GM19351 (cell line): ENCODE results near the gene OPCML.

ENCODE experiments used
- ATAC-seq: cut with Tn5 transposase; IDR thresholded peaks from one replicate; pipeline ENCODE4 v1.9.1; 2021; ENCODE audit warnings: mild to moderate bottlenecking, moderate library complexity; ENCODE audit not compliant: unreplicated experiment

Gene OPCML

DNA sequence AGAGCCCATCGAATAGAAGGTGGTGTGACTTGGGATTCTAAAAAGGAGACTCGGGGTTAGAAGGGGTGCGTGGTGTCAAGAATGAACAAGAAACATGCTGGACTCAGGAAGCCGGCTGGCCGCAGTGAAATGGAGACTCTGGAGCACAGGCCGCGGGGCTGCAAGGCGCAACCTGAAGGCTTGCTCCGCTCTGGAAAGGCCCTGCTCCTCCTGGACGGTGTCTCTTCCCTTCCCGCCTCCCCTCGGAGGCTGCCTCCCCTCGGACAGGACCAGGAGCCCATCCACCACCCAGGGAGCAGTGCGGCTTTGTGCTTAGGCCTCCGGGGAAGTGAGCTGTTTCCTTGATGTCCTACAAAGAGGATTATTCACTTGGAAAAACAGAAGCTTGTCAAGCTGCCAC lies 170.1 kb downstream of the OPCML start:
- ATAC-seq: no peak

DNA sequence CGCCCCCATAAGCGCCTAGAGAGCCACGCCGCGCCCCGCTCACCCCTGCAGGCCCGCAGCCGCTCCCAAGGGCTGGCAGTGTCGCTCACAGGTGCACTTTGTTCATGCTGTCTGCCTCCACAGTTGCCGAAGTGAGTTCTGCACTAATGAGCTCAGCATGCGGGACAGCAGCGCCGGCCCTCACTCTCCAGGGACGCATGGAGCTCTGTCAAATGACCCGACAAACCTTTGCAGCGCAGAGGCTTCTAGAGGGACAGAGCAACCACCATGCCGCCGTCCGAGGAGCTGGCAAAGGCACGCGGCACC lies 170.7 kb downstream of the OPCML start:
- no peak for ATAC-seq

DNA sequence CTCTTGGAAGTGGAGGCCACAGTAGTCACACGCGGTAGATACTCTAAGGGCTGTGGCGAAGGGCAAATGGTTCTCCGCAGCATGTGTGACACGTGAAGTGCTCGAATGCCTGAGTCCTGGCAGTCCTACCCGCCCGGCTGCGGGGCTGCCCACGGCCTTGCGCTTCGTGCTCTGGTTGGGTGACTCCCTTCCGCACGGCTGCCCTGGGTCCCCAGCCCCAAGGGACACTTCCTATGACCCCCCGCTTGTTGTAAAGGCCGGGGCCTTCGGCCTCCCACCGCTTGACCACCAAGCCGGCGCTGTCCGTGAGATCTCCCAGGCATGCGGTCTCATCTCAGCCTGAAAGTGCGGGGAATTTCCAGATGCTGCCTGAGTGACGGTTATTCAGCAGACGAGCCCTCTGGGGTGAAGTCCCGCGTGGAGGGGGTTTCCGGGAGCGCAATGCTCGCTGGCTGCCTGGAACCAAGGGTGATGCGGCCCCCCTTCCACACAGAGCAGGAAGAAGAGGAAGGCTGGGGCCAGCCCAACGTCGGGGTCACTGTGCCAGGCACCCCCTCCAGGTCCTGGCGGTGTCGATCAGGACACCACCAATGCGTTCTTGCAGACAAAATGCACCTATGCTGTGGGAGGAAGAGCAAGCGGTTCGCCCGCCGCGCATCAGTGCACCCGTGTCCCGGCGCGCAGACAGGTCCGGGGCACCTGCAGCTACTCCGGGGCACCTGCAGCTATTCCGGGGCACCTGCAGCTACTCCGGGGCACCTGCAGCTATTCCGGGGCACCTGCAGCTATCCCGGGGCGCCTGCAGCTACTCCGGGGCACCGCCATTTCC lies 171.2 kb downstream of the OPCML start:
- no peak for ATAC-seq

DNA sequence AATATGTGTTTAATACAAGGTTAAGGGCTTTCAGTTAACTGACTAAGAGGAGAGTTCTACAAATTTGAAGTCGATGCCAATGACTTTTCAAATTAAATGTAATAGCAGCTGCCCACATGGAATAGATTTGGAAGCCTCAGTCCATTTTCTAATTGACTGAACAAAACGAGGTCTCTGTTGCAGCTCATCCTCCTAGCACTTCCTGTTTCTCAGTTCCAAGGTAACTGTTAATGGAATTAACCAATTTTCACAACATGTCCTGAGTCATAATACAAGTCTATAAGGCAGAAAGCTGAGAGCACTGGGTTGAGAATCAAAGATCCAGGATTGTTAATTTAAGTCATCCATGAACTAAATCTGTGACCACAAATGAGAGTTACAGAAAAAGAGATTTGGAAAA lies 177.2 kb downstream of the OPCML start:
- ATAC-seq: no peak

DNA sequence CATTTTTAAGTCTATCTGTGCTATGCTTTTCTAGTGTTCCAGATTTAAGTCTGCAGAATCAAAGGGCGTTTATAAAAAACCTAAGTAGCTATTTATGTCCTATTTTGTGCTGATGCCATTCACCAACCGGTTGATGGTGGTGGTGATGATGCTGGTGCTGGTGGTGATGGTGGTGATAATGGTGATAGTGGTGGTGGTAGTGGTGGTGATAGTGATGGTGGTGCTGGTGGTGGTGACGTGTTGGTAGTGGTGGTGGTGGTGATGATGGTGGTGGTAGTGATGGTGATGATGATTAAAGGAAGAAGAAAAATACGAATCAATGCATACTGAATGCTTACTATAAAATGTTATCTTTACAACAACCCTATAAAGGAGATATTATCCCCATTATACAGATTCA lies 178.2 kb downstream of the OPCML start:
- ATAC-seq: no peak

DNA sequence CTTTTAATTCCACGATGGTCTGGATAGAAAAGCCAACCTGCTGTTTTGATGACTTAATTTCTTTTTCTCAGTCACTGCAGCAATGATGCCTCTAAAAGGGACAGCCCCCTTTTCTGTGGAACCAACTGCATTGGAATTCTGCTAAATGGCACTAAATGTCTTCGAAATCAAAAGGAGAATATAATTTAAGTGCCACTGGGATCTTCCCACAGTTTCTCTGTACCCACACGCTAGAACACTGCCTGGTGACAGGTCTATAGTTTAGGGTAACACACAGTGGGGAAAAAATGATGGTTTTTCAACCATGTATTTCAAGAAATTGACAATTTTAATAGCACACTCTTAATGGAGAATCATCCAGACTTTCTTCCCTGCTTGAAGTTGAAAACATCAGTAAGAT lies 182.3 kb downstream of the OPCML start:
- ATAC-seq: no peak

DNA sequence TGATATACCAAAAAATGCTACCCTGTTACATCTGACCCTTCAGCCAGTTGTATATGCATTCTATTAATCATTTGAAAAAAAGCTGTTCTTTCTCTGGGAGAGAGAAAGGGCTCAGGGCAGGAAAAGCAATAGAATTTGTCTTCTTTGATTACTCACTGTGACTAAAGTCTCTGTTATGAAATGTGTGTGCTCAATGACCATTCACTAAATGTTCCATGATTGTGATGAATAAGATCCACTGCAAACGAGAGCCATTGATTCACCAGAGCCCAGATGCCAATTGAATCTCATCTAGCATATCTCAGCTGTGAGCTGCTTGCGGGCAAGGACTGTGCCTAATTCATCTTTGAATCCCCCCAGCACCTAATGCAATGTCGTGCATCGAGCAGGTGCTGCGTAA lies 184.3 kb downstream of the OPCML start:
- no peak for ATAC-seq

DNA sequence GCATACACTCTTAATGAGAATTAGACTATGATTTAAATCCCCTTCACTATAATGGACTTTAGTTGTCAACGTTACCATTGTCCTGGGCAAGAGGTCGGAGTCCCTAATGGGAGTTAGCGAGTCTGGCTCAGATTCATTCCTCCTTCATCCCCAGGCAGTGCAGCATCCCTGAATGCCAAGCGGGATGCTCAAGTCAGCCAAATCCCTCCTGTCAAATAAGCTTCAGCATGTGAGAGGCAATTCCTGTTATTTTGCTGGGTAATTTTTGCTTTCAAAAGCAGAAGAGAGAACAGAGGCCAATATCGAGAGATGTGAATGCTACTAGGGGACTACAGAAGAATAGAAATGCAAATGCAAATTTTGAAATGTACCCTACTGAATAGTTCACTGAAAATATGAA lies 186.2 kb downstream of the OPCML start:
- ATAC-seq: no peak

DNA sequence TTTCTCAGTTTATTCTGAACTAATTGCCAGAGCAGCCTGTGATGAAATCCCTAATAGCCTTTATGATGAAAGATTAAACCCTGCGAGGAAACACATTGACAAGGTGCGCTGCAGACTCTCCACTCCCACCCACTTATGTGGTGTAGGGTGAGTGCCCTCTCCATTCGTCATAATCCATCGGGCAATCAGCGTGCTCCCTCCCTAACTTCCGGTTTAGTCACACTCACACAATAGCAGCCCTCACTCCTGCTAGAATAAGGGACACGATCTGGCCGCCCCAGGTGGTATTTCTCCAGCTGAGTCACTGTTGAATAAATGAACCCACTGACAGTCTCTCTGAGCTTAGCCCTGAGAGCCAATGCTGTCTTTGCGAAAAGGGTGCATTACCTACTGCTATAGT lies 188.3 kb downstream of the OPCML start:
- no peak for ATAC-seq

DNA sequence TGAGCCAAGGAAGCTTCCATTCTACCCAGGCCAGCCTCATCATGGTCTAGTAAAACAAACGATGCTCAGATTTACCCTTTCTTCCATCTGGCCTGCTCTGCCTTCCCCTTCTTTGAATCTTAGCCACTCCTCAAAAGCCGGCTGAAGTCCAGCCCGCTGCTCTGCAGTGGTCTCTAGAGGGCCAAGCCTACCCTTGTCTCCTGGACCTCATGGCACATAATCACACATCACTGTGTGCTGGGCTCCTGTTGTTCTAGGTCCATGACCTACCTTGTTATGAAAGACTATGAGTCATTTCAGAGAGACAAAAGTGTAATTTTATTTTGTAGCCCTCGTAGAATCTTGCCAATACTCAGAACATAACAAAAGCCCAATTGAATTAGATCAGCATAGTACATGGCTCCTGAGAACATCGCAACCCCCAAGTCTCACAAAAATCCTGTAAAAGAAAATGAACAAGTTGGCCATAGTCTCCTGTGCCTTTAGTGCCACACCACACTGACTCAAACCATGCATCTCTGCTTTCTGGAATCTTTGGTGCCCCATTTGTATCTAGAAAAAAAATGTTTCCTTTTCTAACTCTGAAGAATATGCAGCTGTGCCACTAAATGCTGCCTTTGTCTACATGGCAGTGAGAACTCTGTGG lies 192.7 kb downstream of the OPCML start:
- no peak for ATAC-seq

DNA sequence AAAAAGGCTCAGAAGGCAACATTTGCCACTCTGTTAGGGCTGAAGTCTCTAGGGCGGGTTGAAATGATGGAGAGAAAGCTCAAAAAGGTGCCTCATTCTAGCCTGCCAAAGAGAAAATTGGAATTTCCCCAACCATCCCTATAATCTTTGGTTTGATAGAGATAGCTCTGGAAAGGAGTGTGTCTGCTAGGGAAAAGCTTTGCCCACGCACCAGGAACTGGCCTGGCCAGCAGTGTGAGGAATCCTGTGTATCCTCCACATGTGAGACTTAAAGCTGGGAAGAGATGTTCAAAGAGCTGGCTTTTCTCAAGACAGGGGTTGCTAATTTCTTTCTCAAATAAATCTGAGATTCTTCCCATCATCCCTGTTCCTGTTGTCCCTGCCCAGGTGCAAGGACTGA lies 193.7 kb downstream of the OPCML start:
- no peak for ATAC-seq

DNA sequence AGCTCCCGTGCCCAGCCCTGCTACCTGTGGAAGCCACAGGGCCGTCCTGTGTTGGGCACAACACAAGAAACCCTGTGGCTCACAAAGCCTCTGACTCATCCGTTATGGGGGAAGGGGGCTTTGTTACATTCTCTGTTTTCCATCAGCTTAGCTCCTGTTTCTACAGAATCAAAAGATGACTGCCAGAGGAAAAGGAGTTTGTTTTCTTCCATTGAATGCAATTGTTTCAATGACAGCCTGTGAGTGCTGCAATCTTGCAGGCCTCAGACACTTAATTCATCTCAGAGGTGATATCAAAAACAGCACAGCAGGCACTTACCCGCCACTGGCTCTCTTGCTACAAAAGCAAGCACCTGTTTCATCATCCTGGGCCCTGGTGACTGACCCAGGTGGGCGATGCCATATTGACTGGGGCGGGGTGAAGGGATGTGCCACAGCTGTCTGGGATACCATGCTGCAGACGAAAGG lies 194.3 kb downstream of the OPCML start:
- ATAC-seq: no peak

DNA sequence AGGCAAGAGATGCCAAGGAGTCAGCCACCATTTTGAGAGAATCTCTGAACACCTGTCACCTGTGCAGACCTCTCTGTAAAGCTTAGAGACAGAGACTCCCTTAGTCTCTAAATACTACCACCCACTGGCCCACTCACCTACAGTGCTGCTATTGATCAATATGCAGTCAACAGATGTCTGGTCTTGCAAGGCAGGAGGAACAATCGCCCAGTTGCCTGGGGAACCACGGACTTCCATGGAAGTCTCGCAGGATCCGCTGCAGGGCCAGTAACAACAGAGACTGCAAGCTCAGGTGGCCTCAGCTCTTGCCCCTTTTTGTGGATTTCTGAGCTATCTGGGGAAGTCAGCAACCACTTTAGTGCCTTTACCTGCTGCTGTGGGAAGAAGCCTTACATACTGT lies 195.1 kb downstream of the OPCML start:
- ATAC-seq: no peak

DNA sequence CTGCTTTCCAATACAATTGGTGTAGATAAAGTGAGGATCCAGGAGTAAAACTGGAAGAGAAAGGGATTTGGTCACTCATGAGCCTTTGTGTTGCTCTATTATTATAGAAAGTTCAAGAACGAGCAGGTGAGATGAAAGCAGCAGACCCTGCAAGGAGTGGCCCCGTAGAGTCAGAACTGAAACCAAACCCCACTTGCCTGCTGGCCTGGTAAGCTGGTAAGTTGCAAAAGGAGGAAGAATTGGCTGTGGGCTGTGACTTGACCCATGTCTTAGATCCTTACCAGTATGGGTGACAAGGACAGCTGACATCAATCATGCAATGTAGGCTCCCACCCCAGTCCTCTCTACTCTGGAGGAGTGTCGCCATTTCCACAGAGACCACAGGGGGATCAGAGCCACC lies 201.3 kb downstream of the OPCML start:
- ATAC-seq: no peak

DNA sequence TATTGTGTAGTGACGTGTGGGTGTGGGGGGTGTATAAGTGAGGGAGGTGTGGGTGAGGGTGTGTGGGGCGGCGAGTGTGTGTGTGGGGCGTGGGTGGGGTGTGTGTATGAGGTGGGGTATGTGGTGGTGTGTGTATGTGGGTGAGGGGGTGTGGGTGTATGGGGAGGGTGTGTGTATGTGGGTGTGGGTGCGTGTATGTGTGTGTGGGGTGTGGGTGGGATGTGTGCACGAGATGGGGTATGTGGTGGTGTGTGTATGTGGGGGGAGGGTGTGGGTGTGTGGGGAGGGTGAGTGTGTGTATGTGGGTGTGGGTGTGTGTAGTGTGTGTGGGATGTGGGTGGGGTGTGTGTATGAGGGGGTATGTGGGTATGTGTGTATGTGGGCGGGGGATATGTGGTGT lies 205.5 kb downstream of the OPCML start:
- no peak for ATAC-seq

DNA sequence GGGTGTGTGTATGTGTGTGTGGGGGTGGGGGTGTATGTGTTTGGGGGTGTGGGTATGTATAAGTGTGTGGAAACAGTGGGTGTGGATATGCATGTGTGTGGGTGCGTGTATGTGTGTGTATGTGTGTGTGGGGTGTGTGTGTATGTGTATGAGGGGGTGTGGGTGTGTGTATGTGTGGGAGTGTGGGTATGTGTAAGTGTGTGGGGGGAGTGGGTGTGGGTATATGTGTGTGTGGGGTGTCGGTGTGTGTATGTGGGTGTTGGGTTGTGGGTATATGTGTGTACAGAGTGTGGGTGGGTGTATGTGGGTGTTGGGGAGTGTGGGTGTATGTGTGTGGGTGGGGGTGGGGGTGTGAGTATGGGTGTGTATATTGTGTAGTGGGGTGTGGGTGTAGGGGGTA lies 206.0 kb downstream of the OPCML start:
- ATAC-seq: no peak

DNA sequence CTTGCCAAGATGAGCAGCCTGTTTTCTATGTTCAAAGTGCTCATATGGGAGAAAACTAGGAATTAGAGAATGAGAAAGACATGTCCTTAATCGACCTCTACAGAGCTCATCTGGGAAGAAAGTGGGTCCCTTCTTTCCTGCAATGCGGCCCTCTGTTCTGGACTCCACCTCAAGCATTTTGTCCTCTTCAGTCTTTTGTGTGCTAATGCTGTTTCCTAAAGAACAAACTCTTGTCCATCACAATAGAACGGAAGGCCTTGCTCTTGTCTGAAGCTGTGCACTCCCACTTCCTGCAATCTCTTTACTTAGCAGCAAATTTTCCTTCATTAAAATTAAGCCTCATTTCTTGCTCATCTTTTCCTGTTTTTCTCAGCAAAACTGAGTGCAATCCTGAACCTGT lies 206.6 kb downstream of the OPCML start:
- no peak for ATAC-seq

DNA sequence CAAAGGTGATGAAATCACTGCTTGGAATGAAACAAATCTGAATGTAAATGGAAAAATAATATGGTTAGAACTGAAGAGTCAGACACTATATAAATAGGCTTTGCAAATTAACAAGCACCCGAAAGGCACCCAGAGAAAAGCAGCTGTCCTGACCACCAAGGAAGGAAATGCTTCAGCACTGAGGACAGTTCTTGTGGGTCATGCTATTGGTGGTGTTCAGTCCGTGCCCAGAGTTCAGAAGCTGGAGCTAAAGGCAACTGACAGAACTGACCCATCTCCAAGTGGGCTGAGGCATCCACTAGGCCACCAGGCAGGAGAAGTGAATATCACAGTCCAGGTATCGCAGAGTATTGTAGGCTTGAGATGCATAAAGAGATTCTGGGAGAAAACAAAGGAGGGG lies 208.9 kb downstream of the OPCML start:
- no peak for ATAC-seq

DNA sequence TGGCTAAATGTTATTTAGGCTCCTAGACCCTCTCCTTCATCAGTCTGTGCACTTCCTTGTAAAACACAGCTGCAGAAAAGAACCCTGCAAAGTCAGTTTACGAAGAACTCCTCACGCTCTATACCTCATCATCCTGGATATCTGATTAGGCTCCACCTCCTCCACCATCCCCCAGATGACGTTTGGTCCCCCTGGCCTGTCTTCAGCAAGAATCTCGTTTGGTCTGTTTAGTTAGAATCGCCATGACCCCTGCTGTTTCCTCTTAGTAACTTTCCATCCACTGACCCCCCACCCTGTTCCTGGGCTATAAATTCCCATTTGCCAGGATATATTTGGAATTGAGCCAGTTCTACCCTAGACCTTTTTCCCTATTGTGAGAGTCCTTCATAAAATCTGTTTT lies 214.1 kb downstream of the OPCML start:
- no peak for ATAC-seq

DNA sequence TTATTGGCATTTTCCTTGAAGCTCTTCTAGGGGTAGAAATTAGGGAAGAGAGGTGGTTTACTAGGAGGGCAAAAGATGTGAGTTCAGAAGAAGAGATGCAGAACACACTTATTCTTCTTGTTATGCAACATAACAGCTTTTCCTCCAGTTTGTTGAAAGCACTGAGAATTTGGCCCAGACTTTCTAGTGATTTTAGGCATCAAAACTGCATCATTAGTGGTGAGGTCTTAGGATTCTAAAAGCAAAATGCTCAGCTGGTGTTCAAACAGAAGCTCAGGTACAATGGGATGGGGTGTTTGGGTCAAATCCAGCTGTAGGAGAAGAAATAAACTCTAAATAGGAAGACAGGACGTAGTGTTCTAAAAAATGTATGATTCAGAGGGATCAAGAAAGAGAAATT lies 221.1 kb downstream of the OPCML start:
- ATAC-seq: no peak

DNA sequence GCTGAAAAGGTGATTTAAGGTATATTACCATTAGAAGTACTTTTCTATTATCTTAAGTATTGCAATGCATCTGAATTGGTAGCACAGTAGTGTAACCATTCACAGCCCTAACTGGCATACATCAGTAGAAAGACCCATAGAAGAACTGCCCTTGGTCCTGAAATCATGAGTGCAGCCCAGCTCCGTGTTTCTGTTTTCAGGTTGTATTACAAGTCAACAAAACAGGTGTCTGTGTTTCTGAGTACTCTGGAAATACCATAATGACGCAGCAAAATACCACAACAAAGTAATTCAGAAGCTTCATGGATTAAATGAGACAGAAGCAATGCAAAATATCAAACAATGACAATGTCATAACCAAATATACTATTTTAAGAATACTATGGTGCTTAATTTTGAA lies 226.3 kb downstream of the OPCML start:
- ATAC-seq: no peak

DNA sequence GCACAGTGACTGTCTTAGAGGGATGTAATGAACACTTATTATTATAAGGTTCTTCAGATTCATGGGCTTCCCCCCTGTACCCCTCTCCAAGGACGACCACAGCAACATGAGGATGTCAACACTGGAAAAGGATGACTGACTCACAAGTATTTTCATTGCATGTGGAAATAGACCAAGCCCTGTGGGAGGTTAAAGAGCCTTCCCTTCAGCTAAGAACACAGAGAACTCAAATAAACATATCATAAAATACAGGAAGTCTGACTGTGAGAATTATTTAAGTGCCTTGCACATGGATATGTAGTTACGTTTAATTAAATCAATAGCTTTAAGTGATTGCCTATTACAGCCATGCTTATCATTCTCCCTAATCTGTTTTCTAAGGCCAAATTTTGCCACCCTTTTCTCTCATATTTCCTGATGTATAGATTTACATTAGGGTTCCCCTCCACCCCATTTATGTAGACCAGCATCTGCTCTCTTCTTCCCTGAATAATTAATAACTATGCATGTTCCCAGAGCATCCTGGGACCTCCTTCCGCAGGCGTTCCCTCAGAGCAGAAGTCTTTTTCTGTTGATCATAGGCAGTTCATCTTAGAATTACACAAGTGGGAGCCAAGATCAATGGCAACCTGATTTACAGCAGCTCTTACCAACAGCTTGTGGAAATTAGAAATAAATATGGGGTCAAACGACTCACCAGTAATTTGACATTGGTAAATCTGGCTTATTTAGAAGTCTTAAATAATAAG lies 226.9 kb downstream of the OPCML start:
- ATAC-seq: no peak
